Fibroblast of lung (primary cell): Measurements from ENCODE around the gene RNF145. TPM values are rescaled to one million over a fixed set of nuclear protein-coding genes. Genes with fewer than 3 reads are reported as not detected.

ENCODE experiments used
- DNase-seq, 2 donors: peaks; one replicate each; pipeline versions ENCODE4 v3.0.0 to v3.0.0-alpha.2; 2010; ENCODE audit warnings: low read depth in 2 of 2
- H2AFZ ChIP-seq: 2 replicates; pipeline ENCODE4 v1.5.1; 2012; ENCODE audit warnings: low read length, control low read depth, inconsistent platforms
- H3K27ac ChIP-seq: 2 replicates; pipeline ENCODE4 v1.5.1; 2011; ENCODE audit warnings: low read length, control low read depth; ENCODE audit not compliant: insufficient read depth
- H3K27me3 ChIP-seq: 2 replicates; pipeline ENCODE4 v1.5.1; 2011; ENCODE audit warnings: mild to moderate bottlenecking, low read length; ENCODE audit not compliant: control insufficient read depth, insufficient read depth
- H3K36me3 ChIP-seq: 2 replicates; pipeline ENCODE4 v1.5.1; 2011; ENCODE audit warnings: low read length; ENCODE audit not compliant: control insufficient read depth, insufficient read depth
- H3K4me1 ChIP-seq: 2 replicates; pipeline ENCODE4 v1.5.1; 2011; ENCODE audit warnings: low read length; ENCODE audit not compliant: control insufficient read depth, insufficient read depth; ENCODE audit errors: extremely low read depth
- H3K4me2 ChIP-seq: 2 replicates; pipeline ENCODE4 v1.5.1; 2011; ENCODE audit warnings: low read length, control low read depth; ENCODE audit not compliant: insufficient read depth; ENCODE audit errors: extremely low read depth
- H3K4me3 ChIP-seq, 4 experiments: fragments of 200-600 bp in 1 of 4; sonication (generic) in 1 of 4; replicated peaks in 1 of 4; 2 replicates each; pipeline ENCODE4 v1.5.1; 2011 to 2016; ENCODE audit warnings: low read length in 4 of 4, low read depth in 3 of 4, mild to moderate bottlenecking in 3 of 4, control low read depth in 2 of 4, inconsistent platforms in 1 of 4, mixed read lengths in 1 of 4; ENCODE audit not compliant: insufficient read depth in 1 of 4; ENCODE audit errors: control extremely low read depth in 1 of 4
- H3K79me2 ChIP-seq: 2 replicates; pipeline ENCODE4 v1.5.1; 2012; ENCODE audit warnings: mild to moderate bottlenecking, low read length, inconsistent platforms; ENCODE audit not compliant: control insufficient read depth, insufficient read depth
- H3K9ac ChIP-seq: 2 replicates; pipeline ENCODE4 v1.5.1; 2011; ENCODE audit warnings: mild to moderate bottlenecking, low read length, control low read depth; ENCODE audit not compliant: insufficient read depth
- H3K9me3 ChIP-seq: 2 replicates; pipeline ENCODE4 v1.5.1; 2012; ENCODE audit warnings: low read depth, low read length; ENCODE audit not compliant: control insufficient read depth, insufficient read depth
- H4K20me1 ChIP-seq: 2 replicates; pipeline ENCODE4 v1.5.1; 2011; ENCODE audit warnings: low read length; ENCODE audit not compliant: control insufficient read depth, insufficient read depth; ENCODE audit errors: extremely low read depth
- EZH2 ChIP-seq: IDR thresholded peaks from 2 replicates; pipeline ENCODE4 v1.5.1; 2012; ENCODE audit warnings: low read length, control low read depth, mild to moderate bottlenecking; ENCODE audit errors: missing control alignments
- polyA plus RNA-seq, 2 donors: library from polyadenylated mRNA; depleted of rRNA in 1 of 2; stranded (reverse) in 1 of 2; unstranded in 1 of 2; fragments of >200 nt; gene quantifications; 2 replicates each; pipeline ENCODE4 v1.2.1, GENCODE V29; 2011 to 2012; ENCODE audit warnings: missing spikeins in 1 of 2
- total RNA-seq: library from RNA; depleted of rRNA; stranded (reverse); fragments of >200 nt; gene quantifications from 2 replicates; pipeline ENCODE4 v1.2.1, GENCODE V29; 2014
- TF ChIP-seq, protein P1 (sequence below), 2 donors: IDR thresholded peaks in 1 of 2; conservative IDR thresholded peaks in 1 of 2; 1 replicate in 1 of 2; 2 replicates in 1 of 2; pipeline ENCODE4 v1.5.1; 2011 to 2012; ENCODE audit warnings: low read length in 2 of 2, control low read depth in 1 of 2, inconsistent platforms in 1 of 2, low read depth in 1 of 2, mild to moderate bottlenecking in 1 of 2

Gene RNF145
- total and polyA plus RNA-seq, 2 donors (not counting 1 experiment from before 2014, with no cell fraction given): 54.2 to 75.0 TPM

DNA sequence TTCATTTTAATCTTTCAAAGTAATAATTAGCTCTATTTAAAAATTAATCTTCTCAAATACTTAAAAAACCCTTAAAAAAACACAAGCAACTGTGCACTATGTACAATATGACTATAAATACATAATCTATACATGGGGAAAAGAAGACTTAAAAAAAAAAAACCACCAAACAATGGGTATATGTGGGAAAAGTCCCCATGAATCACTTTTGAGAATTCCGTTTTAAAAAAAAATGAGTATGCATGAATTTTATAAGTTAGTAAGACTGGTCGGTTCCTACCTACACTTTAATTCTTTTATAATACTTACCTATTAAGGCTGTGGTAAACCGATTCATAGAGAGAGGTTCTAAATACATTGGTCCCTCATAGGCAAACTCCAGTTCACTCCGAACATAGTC lies 27.7 kb downstream of the RNF145 start:
- H3K4me1 ChIP-seq: peaks cover 46% of the 10 kb centered on the region
- no peak overlapping the region for H3K27ac ChIP-seq

DNA sequence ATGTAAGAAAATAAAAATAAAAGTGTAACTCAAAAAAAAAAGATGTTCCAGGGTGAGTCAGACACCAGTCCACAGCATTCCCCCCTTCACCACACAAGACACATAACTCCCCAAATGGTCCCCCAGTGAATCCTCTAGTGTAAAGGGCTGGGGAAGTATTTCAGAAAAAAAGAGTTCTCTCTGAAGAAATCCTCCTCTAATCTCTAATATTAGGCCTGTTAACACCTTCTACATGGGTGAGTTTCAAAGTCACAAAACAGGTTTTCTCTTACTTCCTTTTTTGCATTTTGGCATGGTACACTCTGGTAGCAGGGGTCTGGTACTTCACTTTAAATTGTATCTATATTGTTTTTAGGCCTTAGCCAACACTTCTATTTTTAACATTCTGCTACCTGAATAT lies 28.2 kb downstream of the RNF145 start:
- Histone ChIP-seq H3K27ac (peak overlapping the region; percentile 84), H3K4me3 (no peak overlapping the region), H3K36me3 (peaks cover under 1% of the 10 kb centered on the region), H4K20me1 (no peaks in the 10 kb centered on the region), H3K4me2 (no peak overlapping the region), H2AFZ (no peak overlapping the region), H3K9me3 (no peaks in the 10 kb centered on the region), H3K9ac (no peak overlapping the region), H3K4me1 (peaks cover 44% of the 10 kb centered on the region), H3K27me3 (no peaks in the 10 kb centered on the region), H3K79me2 (peaks cover 30% of the 10 kb centered on the region)
- DNase-seq: peak in 1 of 2 donors; percentile 45
- TF ChIP-seq, protein P1, sequence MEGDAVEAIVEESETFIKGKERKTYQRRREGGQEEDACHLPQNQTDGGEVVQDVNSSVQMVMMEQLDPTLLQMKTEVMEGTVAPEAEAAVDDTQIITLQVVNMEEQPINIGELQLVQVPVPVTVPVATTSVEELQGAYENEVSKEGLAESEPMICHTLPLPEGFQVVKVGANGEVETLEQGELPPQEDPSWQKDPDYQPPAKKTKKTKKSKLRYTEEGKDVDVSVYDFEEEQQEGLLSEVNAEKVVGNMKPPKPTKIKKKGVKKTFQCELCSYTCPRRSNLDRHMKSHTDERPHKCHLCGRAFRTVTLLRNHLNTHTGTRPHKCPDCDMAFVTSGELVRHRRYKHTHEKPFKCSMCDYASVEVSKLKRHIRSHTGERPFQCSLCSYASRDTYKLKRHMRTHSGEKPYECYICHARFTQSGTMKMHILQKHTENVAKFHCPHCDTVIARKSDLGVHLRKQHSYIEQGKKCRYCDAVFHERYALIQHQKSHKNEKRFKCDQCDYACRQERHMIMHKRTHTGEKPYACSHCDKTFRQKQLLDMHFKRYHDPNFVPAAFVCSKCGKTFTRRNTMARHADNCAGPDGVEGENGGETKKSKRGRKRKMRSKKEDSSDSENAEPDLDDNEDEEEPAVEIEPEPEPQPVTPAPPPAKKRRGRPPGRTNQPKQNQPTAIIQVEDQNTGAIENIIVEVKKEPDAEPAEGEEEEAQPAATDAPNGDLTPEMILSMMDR (conservative IDR thresholded peaks at IDR 0.05 in 1 of 2, IDR thresholded peaks at IDR 0.05 in 1 of 2; ENCODE audit: low read depth in 1 of 2, low read length in 2 of 2): no peak
- TF ChIP-seq EZH2: no peak

More for the DNA sequence above, 27.7 kb downstream of the RNF145 start:
- Histone ChIP-seq H3K9ac (no peak overlapping the region), H3K9me3 (no peaks in the 10 kb centered on the region), H2AFZ (no peak overlapping the region), H3K4me3 (no peak overlapping the region), H4K20me1 (no peaks in the 10 kb centered on the region), H3K79me2 (peaks cover 30% of the 10 kb centered on the region), H3K27me3 (no peaks in the 10 kb centered on the region), H3K36me3 (no peaks in the 10 kb centered on the region), H3K4me2 (no peak overlapping the region)
- DNase-seq: no peak
- TF ChIP-seq, protein P1 (conservative IDR thresholded peaks at IDR 0.05 in 1 of 2, IDR thresholded peaks at IDR 0.05 in 1 of 2; ENCODE audit: low read depth in 1 of 2, low read length in 2 of 2): no peak
- no peak for TF ChIP-seq EZH2

DNA sequence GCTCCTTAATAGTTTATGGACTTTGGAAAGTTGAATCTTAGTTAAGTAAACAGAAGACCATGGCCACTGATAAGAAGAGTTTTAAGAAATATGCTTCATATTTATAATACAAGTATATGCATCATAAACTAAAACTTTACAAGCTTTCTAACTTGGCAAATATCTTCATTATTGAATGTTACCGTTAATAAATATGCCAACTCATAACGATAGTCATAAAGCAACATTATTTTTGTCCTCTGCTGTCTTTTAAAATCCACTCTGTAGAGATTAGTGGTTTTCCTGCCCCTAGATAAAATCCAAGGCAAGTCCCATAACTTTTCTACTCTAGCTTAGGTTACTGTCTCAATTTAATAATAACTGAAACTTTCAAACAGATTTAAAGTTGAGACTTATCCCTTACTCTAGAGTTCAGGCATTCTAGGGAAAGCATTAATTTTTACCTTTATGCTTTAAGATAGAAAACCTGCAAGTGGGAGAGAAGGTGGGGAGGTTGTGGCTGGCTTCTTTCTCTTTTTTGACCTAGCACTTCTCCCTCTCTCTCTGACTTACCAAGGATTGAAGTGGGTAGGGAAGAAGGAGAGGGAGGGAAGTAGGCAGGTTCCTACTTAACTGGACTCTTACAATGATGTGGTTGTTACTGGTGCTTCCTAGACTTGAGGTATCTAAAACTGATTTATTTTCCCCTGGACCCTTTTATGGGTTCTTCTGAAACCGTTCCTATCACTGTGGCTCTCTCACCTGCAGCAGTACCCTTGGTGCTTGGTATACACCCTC lies 29.6 kb downstream of the RNF145 start:
- no peak overlapping the region for H2AFZ ChIP-seq
- no peaks in the 10 kb centered on the region for H3K27me3 ChIP-seq
- DNase-seq: no peak
- H3K9me3 ChIP-seq: no peaks in the 10 kb centered on the region
- peaks cover 2% of the 10 kb centered on the region for H3K36me3 ChIP-seq
- H3K79me2 ChIP-seq: peaks cover 29% of the 10 kb centered on the region
- H3K4me2 ChIP-seq: peak overlapping the region; percentile 52
- no peak overlapping the region for H3K9ac ChIP-seq
- H3K4me1 ChIP-seq: peaks cover 33% of the 10 kb centered on the region
- TF ChIP-seq, protein P1 (conservative IDR thresholded peaks at IDR 0.05 in 1 of 2, IDR thresholded peaks at IDR 0.05 in 1 of 2; ENCODE audit: low read depth in 1 of 2, low read length in 2 of 2): no peak
- TF ChIP-seq EZH2: no peak
- peak overlapping the region; percentile 84 for H3K27ac ChIP-seq
- H3K4me3 ChIP-seq: no peak overlapping the region
- no peaks in the 10 kb centered on the region for H4K20me1 ChIP-seq
